Measurements from ENCODE around the gene RESP18.
A peak's percentile ranks its signal among the peaks of the same experiment; 100 is the strongest.

RESP18 gene

GRCh38 chr2:219279151-219279915 is 53.2 kb downstream of the RESP18 start, which contains the start of gene DNAJB2:
DNAJB2 (plus strand) TSS chr2:219279366; CDS start chr2:219279834, 468 bp downstream.
- peak within 1 kb of the TSS; percentile 63 for H3K4me3 ChIP-seq (ENCODE audit: low read depth, low read length)
- DNase-seq (ENCODE audit: low read depth, low spot score) = peak; percentile 99
- in situ Hi-C loops (cut with HindIII; ENCODE audit: low sequenced_read_pairs) = no loop called here
- TF ChIP-seq, protein P1, sequence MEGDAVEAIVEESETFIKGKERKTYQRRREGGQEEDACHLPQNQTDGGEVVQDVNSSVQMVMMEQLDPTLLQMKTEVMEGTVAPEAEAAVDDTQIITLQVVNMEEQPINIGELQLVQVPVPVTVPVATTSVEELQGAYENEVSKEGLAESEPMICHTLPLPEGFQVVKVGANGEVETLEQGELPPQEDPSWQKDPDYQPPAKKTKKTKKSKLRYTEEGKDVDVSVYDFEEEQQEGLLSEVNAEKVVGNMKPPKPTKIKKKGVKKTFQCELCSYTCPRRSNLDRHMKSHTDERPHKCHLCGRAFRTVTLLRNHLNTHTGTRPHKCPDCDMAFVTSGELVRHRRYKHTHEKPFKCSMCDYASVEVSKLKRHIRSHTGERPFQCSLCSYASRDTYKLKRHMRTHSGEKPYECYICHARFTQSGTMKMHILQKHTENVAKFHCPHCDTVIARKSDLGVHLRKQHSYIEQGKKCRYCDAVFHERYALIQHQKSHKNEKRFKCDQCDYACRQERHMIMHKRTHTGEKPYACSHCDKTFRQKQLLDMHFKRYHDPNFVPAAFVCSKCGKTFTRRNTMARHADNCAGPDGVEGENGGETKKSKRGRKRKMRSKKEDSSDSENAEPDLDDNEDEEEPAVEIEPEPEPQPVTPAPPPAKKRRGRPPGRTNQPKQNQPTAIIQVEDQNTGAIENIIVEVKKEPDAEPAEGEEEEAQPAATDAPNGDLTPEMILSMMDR (IDR thresholded peaks at IDR 0.05; ENCODE audit: low read depth, low read length) = peak; percentile 27

DNA sequence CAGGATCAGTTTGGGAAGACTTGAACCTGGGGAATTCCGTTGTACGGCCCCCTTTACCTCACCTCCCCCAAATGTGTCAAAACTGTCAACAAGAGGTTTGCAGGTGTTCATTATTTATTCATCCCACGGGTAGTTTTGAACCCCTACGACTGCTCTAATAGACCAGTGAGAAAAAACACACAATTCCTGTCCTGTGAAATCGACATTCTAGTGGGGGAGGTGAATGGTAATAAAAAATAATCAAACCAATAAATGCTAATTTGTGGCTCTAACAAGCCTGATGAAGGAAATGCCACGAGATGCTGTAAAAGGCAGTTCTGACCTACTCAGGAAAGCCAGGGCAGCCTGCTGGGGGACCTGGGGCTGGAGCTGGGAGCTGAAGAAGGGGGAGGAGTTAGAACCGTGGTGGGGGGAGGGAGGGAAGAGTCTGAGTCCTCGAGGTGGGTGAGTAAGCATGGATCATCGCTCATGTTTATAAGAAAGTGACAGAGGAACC is 53.8 kb downstream of the RESP18 start:
- no peak for DNase-seq (ENCODE audit: low read depth, low spot score)
- in situ Hi-C loops (cut with HindIII; ENCODE audit: low sequenced_read_pairs) = no loop called here
- TF ChIP-seq, protein P1 (IDR thresholded peaks at IDR 0.05; ENCODE audit: low read depth, low read length) = no peak
- H3K4me3 ChIP-seq (ENCODE audit: low read depth, low read length) = peak overlapping the region; percentile 19

GRCh38 chr2:219277703-219278654 is 54.6 kb downstream of the RESP18 start:
- TF ChIP-seq, protein P1 (IDR thresholded peaks at IDR 0.05; ENCODE audit: low read depth, low read length) = peak; percentile 99
- no peak overlapping the region for H3K4me3 ChIP-seq (ENCODE audit: low read depth, low read length)
- DNase-seq (ENCODE audit: low read depth, low spot score) = peak; percentile 76
- in situ Hi-C loops (cut with HindIII; ENCODE audit: low sequenced_read_pairs) = no loop called here

Measured in astrocyte of the spinal cord (primary cell).